D721Med (cell line): ENCODE measurements around the gene EPN2.

Source experiments
- DNase-seq: peaks from one replicate; pipeline ENCODE4 v3.0.0; 2011; ENCODE audit warnings: low spot score; ENCODE audit not compliant: insufficient read length
- FAIRE-seq: peaks from 2 replicates; lab custom pipeline; 2011; peaks lifted over from hg19 to GRCh38; lab: Jason Lieb, UNC
- TF ChIP-seq, protein P1 (sequence below): IDR thresholded peaks from 2 replicates; pipeline ENCODE4 v1.5.1; 2012; ENCODE audit warnings: mild to moderate bottlenecking, control low read depth; ENCODE audit not compliant: insufficient read depth; ENCODE audit errors: missing control alignments

Gene EPN2

DNA sequence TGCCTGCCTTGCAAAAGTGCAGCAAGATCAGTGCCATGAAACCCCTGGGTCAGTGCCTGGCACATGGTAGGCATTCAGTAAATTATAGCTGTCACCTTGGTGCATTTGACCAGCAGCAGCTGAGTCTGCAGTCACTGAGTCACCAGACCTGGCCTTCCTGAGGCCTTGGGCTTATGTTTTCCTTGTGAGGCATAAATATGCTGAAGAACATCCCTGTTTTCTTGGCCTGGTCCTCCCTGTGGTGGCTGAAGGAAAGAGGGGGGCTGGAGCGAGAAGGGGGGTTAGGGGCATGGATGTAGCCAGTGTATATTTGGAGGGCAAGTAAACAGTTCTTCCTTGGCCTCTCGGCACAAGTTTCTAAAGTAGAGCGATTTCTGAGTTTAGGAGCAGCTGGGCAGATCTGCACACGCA lies 26.5 kb downstream of the EPN2 start:
- TF ChIP-seq, protein P1, sequence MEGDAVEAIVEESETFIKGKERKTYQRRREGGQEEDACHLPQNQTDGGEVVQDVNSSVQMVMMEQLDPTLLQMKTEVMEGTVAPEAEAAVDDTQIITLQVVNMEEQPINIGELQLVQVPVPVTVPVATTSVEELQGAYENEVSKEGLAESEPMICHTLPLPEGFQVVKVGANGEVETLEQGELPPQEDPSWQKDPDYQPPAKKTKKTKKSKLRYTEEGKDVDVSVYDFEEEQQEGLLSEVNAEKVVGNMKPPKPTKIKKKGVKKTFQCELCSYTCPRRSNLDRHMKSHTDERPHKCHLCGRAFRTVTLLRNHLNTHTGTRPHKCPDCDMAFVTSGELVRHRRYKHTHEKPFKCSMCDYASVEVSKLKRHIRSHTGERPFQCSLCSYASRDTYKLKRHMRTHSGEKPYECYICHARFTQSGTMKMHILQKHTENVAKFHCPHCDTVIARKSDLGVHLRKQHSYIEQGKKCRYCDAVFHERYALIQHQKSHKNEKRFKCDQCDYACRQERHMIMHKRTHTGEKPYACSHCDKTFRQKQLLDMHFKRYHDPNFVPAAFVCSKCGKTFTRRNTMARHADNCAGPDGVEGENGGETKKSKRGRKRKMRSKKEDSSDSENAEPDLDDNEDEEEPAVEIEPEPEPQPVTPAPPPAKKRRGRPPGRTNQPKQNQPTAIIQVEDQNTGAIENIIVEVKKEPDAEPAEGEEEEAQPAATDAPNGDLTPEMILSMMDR: no peak
- DNase-seq: no peak
- FAIRE-seq: no peak

DNA sequence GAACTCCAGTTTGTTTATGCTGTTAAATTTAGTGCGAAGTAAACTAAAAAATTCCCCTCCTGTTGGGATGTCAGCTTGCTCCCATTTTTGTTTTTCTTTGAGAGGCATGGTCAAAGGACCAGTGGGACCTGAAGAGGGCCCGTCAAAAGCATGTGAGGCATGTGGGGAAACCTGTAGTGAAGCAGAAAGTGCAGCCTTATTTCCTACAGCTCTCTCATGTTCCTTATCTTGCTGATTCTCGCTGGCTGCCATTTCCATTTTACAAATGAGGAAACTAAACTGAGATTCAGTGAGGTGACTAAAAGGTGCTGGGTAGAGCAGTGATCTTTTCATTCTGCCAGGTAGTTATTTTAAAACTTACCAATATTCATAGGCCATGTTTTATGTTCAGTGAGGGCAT lies 27.1 kb downstream of the EPN2 start:
- TF ChIP-seq, protein P1: no peak
- DNase-seq: no peak
- no peak for FAIRE-seq

DNA sequence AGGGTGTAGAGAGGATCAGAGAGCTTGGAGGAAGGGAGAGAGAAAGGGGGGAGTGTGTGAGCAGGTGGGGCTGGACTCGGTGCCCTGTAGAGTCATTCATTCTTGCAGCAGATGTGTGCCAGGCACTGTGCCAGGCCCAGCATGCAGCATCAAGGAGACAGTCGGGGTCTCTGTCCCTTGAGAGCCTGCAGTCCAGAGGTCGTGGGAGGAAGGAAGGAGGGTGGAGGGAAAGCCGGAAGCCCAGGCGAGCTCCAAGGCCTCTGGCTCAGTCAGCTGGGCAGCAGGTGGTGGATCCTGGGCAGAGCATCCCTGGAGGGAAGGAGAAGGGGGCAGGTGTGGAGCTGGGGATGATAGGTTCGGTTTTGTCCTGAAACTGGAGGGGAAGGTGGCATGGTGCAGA lies 27.5 kb downstream of the EPN2 start:
- TF ChIP-seq, protein P1: no peak
- FAIRE-seq (no peak), DNase-seq (no peak)

DNA sequence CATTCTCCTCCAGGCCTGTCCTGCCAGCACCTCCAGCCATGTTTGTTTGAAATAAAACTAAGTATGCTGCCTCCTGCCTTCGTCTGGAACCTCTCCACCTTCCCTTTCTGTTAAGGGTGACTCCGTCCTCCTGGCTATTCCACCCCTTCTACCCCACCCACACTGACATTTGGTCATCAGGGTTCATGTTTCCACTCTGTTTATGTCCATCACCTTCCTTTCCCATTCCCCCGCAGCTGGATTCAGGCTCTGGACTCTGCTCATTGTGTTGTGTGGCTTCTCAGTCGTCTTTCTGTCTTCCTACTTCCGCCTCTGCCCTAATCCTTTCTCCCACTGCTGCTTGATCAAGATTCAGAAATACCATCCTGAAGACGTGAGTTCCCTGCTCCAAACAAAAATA lies 28.6 kb downstream of the EPN2 start:
- TF ChIP-seq, protein P1: no peak
- FAIRE-seq (no peak), DNase-seq (no peak)

DNA sequence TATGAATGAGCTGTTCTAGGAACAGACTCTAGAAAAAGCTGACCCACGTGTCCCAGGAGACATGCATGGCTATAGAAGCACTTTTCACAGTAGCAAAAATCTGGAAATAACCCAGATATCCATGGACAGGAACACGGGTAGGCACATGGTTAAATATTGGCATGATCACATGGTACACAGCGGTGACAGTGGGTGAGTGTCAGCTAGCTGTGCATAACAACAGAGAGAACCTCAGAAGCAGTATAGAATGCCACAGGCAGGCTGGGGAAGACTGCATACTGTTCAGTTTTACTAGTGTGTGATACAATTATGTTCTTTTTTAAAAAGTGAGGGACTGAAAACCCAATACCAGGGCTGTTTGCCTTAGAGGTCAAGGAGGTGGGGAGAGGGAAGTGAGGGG lies 31.4 kb downstream of the EPN2 start:
- no peak for FAIRE-seq
- DNase-seq: no peak
- TF ChIP-seq, protein P1: no peak

DNA sequence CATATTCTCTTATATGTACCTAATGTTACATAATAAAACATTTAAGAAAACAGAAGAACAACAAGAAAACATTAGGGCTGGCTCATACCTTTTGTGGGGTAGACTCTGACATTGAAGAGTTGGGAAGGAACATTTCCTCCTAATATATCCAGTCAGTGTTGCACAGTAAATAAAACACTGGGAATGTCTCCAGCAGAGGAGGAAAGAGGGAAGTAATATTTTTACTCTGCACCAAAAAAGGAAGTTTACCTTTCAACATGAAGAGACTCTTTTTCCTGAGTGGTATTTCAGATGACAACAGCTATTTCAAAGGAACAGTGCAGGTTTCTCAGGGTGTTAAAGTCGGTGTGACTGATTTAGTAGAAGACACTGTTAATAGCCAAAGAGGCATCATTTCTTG lies 31.9 kb downstream of the EPN2 start:
- no peak for DNase-seq
- FAIRE-seq: no peak

DNA sequence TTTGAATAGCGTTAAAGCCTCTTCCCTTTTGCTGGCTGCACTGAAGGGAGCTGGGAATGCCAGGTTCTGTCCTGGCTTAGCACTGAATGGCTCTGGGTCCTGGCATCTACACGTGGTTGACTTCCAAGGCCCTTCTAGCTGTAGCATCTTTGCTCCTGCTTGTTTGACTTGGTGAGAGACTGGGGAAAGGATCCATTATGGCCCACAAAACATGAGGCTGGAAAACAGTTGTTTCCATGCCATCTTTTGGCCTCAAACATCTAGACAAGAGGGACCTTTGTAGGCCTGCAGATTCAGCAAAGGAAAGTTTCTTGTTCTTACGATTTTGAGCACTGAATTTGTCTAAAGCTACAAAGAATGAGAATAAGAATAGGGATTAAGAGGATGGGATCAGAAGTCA lies 32.5 kb downstream of the EPN2 start:
- TF ChIP-seq, protein P1: no peak
- FAIRE-seq: no peak
- DNase-seq: no peak

More for the DNA sequence above, 31.9 kb downstream of the EPN2 start:
- TF ChIP-seq, protein P1: no peak
